ENCODE data around the gene ZCWPW1.

The ZCWPW1 gene

DNA sequence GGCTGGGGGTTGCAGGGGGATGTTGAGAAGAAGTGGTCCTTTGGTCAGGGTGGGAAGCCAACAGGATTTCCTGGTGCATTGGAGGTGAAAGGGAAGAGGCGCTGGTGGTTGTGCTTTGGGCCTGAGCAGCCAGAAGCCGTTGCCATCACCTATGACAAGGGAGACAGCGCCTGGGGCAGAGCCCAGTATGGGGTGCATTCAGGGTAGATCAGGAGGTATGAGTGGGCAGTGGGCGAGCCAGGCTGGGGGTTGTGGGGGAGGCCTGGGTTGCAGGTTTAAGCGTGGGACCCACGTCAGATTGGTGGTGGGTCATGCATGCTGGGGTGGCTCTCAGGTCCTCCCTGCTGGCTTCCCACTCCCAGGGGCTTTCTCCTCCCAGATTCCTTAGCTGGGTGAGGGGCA is 76.8 kb downstream of the ZCWPW1 start:
- in situ Hi-C loops (cut with HindIII; ENCODE audit: low sequenced_read_pairs), result no loop called here
- no peak for DNase-seq (ENCODE audit: low read depth)
- no peak overlapping the region for H3K4me3 ChIP-seq (ENCODE audit: low read depth, low read length)
- TF ChIP-seq CTCF (IDR thresholded peaks at IDR 0.05; ENCODE audit: low read depth, low read length, missing control alignments), result no peak

Data from astrocyte of the cerebellum (primary cell).